DND-41 (cell line): ENCODE results near the gene CCL24.

Experiments
- ATAC-seq: fragments of 200-7000 bp; cut with Tn5 transposase; 3 replicates; pipeline ENCODE4 v1.9.1; 2021; ENCODE audit warnings: low read depth; ENCODE audit not compliant: insufficient read depth
- DNase-seq: peaks from one replicate; pipeline ENCODE4 v3.0.0-alpha.2; 2020
- H2AFZ ChIP-seq: 2 replicates; pipeline ENCODE4 v1.6.0; 2012; ENCODE audit warnings: low read depth, low read length
- H3K27ac ChIP-seq: 2 replicates; pipeline ENCODE4 v1.5.1; 2012; ENCODE audit warnings: low read length, inconsistent platforms
- H3K27me3 ChIP-seq: fragments of 200-600 bp; sonication (generic); 2 replicates; pipeline ENCODE4 v1.6.0; 2012; ENCODE audit warnings: low read length, mild to moderate bottlenecking, inconsistent platforms; ENCODE audit not compliant: insufficient read depth, poor library complexity
- H3K36me3 ChIP-seq: 2 replicates; pipeline ENCODE4 v1.5.1; 2012; ENCODE audit warnings: low read length, inconsistent platforms; ENCODE audit not compliant: insufficient read depth
- H3K4me1 ChIP-seq: 2 replicates; pipeline ENCODE4 v1.5.1; 2012; ENCODE audit warnings: mild to moderate bottlenecking, low read length; ENCODE audit not compliant: insufficient read depth
- H3K4me2 ChIP-seq: 2 replicates; pipeline ENCODE4 v1.6.0; 2012; ENCODE audit warnings: mild to moderate bottlenecking, moderate library complexity, low read length, inconsistent platforms; ENCODE audit not compliant: insufficient read depth
- H3K4me3 ChIP-seq, 2 experiments: fragments of 200-600 bp in 1 of 2; shearing (Covaris generic) in 1 of 2; 2 replicates each; pipeline ENCODE4 v1.5.1; 2012 to 2016; ENCODE audit warnings: inconsistent platforms in 2 of 2, low read length in 2 of 2, mild to moderate bottlenecking in 2 of 2, low read depth in 1 of 2, moderate library complexity in 1 of 2
- H3K79me2 ChIP-seq: 2 replicates; pipeline ENCODE4 v1.6.0; 2012; ENCODE audit warnings: low read length, inconsistent platforms; ENCODE audit not compliant: insufficient read depth
- H3K9ac ChIP-seq: 2 replicates; pipeline ENCODE4 v1.6.0; 2012; ENCODE audit warnings: low read depth, mild to moderate bottlenecking, inconsistent platforms, low read length, moderate library complexity
- H3K9me3 ChIP-seq: 2 replicates; pipeline ENCODE4 v1.5.1; 2012; ENCODE audit warnings: low read length, moderate library complexity, mild to moderate bottlenecking, inconsistent platforms; ENCODE audit not compliant: insufficient read depth, severe bottlenecking
- H4K20me1 ChIP-seq: 2 replicates; pipeline ENCODE4 v1.6.0; 2012; ENCODE audit warnings: low read length; ENCODE audit not compliant: insufficient read depth
- EZH2 ChIP-seq: IDR thresholded peaks from 3 replicates; pipeline ENCODE4 v1.6.1; 2012; ENCODE audit warnings: borderline replicate concordance, low read depth, mild to moderate bottlenecking, moderate library complexity, low read length, inconsistent platforms; ENCODE audit not compliant: severe bottlenecking
- TF ChIP-seq, protein P1 (sequence below): IDR thresholded peaks from 2 replicates; pipeline ENCODE4 v1.5.1; 2012; ENCODE audit warnings: borderline replicate concordance, low read length, moderate library complexity, mild to moderate bottlenecking; ENCODE audit not compliant: poor library complexity, severe bottlenecking; ENCODE audit errors: extremely low read depth

CCL24 gene

GRCh38 chr7:75804705-75805104 lies 8.9 kb downstream of the CCL24 start:
- no peaks in the 10 kb centered on the region for H3K36me3 ChIP-seq
- no peak overlapping the region for H3K27ac ChIP-seq
- peaks cover 10% of the 10 kb centered on the region for H3K9me3 ChIP-seq
- H3K4me3 ChIP-seq = no peak overlapping the region
- DNase-seq (no peak), ATAC-seq (no peak)
- H3K4me1 ChIP-seq = no peaks in the 10 kb centered on the region
- TF ChIP-seq, protein P1, sequence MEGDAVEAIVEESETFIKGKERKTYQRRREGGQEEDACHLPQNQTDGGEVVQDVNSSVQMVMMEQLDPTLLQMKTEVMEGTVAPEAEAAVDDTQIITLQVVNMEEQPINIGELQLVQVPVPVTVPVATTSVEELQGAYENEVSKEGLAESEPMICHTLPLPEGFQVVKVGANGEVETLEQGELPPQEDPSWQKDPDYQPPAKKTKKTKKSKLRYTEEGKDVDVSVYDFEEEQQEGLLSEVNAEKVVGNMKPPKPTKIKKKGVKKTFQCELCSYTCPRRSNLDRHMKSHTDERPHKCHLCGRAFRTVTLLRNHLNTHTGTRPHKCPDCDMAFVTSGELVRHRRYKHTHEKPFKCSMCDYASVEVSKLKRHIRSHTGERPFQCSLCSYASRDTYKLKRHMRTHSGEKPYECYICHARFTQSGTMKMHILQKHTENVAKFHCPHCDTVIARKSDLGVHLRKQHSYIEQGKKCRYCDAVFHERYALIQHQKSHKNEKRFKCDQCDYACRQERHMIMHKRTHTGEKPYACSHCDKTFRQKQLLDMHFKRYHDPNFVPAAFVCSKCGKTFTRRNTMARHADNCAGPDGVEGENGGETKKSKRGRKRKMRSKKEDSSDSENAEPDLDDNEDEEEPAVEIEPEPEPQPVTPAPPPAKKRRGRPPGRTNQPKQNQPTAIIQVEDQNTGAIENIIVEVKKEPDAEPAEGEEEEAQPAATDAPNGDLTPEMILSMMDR = no peak
- TF ChIP-seq EZH2 = no peak
- H3K9ac ChIP-seq = no peak overlapping the region
- no peak overlapping the region for H2AFZ ChIP-seq
- H3K4me2 ChIP-seq = no peak overlapping the region
- H3K27me3 ChIP-seq = no peaks in the 10 kb centered on the region
- no peaks in the 10 kb centered on the region for H4K20me1 ChIP-seq
- no peaks in the 10 kb centered on the region for H3K79me2 ChIP-seq

DNA sequence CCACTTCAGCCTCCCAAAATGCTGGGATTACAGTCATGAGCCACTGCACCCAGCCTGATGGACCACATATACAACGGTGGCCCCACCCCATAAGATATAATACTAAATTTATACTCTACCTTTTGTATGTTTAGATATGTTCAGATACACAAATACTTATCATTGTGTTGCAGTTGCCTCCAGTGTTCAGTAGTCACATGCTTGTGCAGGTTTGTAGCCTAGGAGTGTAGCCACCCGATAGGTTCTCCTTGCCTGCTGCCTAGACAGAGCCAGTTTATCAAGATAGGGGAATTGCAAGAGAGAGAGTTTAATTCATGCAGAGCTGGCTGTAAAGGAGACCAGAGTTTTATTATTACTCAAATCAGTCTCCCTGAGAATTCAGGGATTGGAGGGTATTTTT lies 9.6 kb downstream of the CCL24 start:
- Histone ChIP-seq H3K36me3 (no peaks in the 10 kb centered on the region), H3K27ac (no peak overlapping the region), H3K4me1 (no peaks in the 10 kb centered on the region), H3K4me3 (no peak overlapping the region), H2AFZ (no peak overlapping the region), H3K79me2 (no peaks in the 10 kb centered on the region), H3K9me3 (peaks cover 10% of the 10 kb centered on the region), H3K9ac (no peak overlapping the region), H3K4me2 (no peak overlapping the region), H4K20me1 (no peaks in the 10 kb centered on the region), H3K27me3 (no peaks in the 10 kb centered on the region)
- TF ChIP-seq EZH2 = no peak
- TF ChIP-seq, protein P1 = no peak
- DNase-seq (no peak), ATAC-seq (no peak)

DNA sequence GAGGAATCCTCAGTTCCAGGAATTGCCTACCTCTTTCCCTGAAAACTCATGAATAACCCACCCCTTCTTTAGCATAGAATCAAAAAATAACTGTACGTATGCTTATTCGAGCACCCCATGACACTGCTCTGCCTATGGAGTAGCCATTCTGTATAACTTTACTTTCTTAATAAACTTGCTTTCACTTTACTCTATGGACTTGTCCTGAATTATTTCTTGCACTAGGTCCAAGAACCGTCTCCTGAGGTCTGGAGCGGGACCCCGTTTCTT lies 11.1 kb downstream of the CCL24 start:
- no peak overlapping the region for H3K4me2 ChIP-seq
- H3K79me2 ChIP-seq = no peaks in the 10 kb centered on the region
- H3K9me3 ChIP-seq = peaks cover 10% of the 10 kb centered on the region
- ATAC-seq (no peak), DNase-seq (no peak)
- H3K27me3 ChIP-seq = no peaks in the 10 kb centered on the region
- no peaks in the 10 kb centered on the region for H3K4me1 ChIP-seq
- no peak for TF ChIP-seq EZH2
- TF ChIP-seq, protein P1 = no peak
- no peak overlapping the region for H3K27ac ChIP-seq
- no peaks in the 10 kb centered on the region for H4K20me1 ChIP-seq
- H3K9ac ChIP-seq = no peak overlapping the region
- no peaks in the 10 kb centered on the region for H3K36me3 ChIP-seq
- no peak overlapping the region for H2AFZ ChIP-seq
- no peak overlapping the region for H3K4me3 ChIP-seq

DNA sequence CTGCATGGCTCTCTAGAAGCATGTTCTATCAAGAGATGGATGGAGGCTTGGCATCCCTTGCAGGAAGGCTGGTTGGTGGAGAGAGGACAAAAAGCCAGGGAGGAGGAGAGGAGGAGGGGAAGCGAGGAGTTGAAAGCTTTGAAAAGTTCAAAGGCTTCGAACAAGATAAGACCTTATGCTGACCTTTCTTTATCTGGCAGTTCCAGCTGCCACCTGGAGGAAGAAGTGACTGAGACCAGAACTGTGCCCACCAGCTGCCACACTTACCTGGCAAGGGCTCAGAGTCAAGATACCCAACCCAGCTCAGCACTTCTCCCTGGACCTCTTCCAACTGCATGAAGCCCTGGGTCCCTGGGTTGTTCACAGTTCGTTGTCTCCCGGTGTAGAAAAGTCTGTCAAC lies 14.8 kb downstream of the CCL24 start:
- ATAC-seq (no peak), DNase-seq (no peak)
- no peak overlapping the region for H3K4me2 ChIP-seq
- no peaks in the 10 kb centered on the region for H3K9me3 ChIP-seq
- H2AFZ ChIP-seq = no peak overlapping the region
- TF ChIP-seq, protein P1 = no peak
- TF ChIP-seq EZH2 = no peak
- no peak overlapping the region for H3K9ac ChIP-seq
- no peak overlapping the region for H3K4me3 ChIP-seq
- H3K27ac ChIP-seq = no peak overlapping the region
- H4K20me1 ChIP-seq = no peaks in the 10 kb centered on the region
- peaks cover 3% of the 10 kb centered on the region for H3K27me3 ChIP-seq
- no peaks in the 10 kb centered on the region for H3K36me3 ChIP-seq
- H3K4me1 ChIP-seq = no peaks in the 10 kb centered on the region
- no peaks in the 10 kb centered on the region for H3K79me2 ChIP-seq
